DLD1 (cell line): ENCODE data around the gene JADE2.

Experiments used
- in situ Hi-C: cut with HindIII; loops from 2 replicates; pipeline ENCODE4 v1.10.0; 2017; ENCODE audit warnings: low sequenced_read_pairs

Gene JADE2

GRCh38 chr5:134527156-134527960, 1.9 kb downstream of the JADE2 start:
- in situ Hi-C loops = no loop called here

DNA sequence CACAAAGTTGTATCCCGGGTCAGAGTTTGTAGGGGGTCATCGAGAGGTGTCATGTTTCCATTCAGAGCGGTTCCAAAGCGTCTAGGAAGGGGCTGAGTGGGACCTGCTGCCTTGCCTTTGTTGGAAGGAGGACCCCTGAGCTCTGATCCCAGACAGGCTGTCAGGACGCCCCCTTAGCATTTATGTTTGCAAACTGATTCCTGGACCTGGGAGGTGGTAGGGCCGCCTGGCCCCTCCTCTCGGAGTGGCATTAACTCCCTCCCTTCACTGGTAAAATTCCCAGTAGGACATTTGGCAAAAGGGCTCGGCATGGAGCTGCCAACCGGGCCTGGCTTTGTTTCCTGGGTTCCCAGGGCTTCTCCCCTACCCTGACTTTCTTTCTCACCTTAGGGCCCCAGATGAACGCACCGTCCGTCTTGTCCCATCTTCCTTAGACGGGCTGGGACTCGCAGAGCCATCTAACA, 2.5 kb downstream of the JADE2 start:
- in situ Hi-C loops = no loop called here

DNA sequence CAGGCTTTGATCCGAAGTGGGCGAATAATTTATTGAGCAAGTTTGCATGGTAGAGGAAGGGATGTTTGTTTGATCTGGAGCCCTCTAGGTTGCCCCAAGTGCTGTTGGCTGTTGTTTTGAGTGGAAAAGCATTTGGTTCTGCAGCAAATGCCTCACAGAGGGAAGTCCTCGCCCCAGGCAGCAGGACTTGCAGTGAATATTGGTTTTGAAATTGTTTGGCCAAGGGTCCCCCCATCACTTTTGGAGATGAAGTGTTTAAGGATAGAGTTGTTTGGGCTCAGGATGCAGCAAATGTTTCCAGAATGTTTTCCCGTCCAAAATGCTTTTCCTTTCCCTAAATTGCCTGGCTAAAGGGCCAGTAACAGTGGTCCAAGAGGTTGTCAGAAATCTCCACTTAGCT, 3.1 kb downstream of the JADE2 start:
- in situ Hi-C loops = no loop called here

DNA sequence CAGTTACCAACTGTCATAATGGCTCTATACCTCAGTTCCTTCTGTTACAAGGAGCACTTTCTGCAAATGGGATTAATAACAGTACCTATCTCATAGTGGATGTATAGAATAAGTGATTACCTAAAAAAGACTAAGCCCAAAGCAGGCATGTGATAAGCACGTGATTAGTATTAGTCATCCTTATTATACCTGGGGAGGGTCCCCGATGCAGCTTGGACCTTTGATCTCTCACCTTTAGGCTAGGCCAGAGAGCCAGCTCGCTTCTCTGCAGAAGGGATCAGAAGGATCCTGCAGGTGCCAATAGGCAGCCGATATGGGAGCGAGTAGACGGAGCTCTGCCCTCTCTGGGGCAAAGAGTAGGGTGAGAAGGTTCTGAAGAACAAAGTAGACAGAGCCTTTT, 4.0 kb downstream of the JADE2 start:
- in situ Hi-C loops = no loop called here

DNA sequence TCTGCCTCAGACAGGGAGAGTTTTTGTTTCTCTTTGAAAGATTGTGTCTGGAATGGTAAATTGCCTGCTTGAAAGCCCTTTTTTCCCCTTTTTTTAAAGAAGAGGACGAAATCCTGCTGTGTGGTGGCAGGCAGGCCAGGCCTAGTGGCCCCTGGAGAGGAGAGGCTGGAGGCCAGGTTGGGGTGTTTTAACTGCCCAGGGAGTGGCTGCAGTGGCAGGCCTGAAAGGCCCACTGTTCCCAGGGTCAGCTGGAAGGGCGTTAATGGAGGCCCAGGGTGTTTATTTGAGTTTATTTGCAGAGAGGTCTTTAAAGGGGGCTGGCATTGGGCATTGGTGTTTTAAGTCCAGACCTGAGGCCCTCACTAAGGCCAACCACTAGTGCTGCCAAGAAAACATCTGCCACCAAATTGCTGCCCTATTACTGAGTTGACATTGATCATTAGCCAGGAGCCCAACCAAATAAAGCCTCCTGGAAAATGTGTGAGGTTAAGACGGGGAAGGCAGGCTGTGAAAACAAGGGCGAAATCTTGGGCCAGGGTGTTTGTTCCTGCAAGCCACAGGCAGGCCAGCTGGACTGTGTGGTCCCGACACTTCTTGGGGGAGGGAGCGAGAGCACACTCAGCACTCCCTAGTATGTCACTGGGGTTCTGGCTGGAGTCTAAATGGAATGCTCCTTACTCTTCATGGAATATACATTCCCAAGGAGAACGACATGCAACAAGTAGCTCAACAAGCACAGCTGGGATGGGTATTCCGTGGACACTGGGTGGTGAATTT, 5.0 kb downstream of the JADE2 start:
- in situ Hi-C loops = no loop called here

GRCh38 chr5:134533115-134533815, 7.8 kb downstream of the JADE2 start:
- in situ Hi-C loops = no loop called here

GRCh38 chr5:134534058-134534725, 8.7 kb downstream of the JADE2 start:
- in situ Hi-C loops = no loop called here

GRCh38 chr5:134534726-134535110, 9.2 kb downstream of the JADE2 start:
- in situ Hi-C loops = no loop called here

GRCh38 chr5:134536876-134537275, 11.4 kb downstream of the JADE2 start:
- in situ Hi-C loops = no loop called here

DNA sequence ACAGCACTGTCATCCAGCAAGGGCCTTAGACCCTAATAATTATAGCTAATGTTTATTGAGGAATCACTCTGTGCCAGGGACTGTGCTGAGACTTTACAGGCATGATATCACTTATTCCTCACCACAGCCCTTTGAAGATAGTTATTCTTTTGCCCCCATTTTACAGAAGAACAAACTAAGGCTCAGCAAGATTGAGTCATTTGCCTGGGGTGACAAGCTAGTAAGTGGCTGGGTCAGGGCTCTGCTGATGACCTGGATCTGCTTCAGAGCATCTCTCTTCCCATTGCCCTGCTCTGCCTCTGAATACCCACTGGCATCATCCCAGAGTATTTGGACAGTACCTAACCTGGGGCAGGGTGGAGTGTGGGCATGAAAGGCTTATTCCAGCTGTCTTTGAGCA, 11.8 kb downstream of the JADE2 start:
- in situ Hi-C loops = no loop called here

- in situ Hi-C loops = no loop called here
These were observed 12.8 kb downstream of the JADE2 start for GRCh38 chr5:134538296-134538695.

- in situ Hi-C loops = no loop called here
These were observed 14.3 kb downstream of the JADE2 start for GRCh38 chr5:134539732-134540131.

- in situ Hi-C loops = no loop called here
These were observed 15.6 kb downstream of the JADE2 start for GRCh38 chr5:134540747-134541733.

GRCh38 chr5:134541736-134542376, 16.4 kb downstream of the JADE2 start:
- in situ Hi-C loops = no loop called here

DNA sequence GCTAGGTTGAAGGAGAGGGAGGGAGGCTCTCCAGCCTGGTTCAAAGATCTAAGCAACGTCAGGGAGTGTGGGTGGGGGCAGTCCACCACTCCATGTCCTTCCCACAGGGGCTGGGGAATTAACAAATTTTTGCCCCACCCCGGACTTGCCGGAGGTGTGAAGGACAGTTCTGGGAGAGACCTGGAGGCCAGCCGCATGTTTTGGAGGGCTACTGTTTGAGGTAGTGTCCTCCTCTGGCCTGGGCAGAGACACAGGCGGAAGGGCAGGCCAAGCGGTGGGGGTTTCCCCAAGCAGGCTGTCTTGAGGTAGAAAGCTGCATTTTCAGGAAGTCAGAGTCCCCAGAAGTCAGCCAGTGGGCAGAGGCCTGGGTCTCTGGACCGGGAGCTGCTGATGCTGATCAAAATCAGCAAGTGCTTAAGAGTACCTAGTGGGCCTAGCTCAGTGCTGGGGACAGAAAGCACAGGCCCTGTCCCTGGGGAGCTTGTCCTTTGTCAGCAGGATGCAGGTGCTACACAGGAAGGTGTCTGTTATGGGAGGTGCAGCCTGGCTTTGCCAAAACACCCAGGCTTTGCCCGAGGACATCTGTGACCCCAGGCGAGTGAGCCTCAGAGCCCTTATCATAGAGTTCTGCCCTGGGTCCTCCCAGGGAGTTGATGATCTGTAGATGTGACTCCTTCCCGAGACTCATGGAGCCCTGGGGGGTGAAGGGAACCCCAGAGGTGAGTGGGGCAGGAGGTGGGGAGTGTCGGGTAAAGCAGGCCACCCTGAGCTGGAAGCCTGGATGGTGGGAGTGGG, 18.5 kb downstream of the JADE2 start:
- in situ Hi-C loops = no loop called here

DNA sequence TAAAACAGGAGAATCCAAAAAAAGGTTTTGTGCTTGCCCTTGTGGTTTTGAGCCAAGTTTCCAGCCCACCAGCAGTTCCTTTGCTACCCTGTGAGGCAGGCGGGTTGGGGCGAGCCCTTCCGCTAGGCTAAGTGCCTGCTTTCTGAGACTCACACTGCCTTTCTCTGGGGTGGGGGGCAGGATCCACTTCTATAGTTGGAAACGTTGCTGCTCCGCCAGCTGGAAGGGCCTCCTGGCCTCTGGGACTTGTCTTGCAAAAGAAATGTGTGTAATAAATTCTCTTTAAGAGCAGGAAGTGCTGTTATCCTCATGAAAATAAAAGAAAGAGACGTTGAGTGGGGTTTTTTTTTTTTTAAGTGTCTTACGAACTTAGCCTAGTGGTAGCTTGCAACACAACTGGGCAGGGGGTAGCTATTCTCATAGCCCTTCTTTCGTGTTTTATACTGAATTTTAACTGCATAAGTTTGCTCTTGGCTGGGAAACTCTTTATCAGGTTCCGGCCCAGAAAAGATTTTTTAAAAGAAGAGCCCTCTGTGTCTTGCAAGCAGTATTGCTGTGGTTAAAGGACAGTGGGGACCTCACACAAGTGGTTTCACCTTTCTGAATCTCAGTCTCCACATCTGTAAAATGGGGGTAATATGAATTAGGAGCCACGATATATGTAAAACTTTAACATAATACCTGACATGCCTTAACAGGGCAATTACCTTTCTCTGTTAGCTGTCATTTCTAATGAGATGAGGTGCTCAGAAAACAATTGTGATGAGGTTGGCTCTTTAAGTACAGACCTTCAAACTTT, 19.8 kb downstream of the JADE2 start:
- in situ Hi-C loops = no loop called here

DNA sequence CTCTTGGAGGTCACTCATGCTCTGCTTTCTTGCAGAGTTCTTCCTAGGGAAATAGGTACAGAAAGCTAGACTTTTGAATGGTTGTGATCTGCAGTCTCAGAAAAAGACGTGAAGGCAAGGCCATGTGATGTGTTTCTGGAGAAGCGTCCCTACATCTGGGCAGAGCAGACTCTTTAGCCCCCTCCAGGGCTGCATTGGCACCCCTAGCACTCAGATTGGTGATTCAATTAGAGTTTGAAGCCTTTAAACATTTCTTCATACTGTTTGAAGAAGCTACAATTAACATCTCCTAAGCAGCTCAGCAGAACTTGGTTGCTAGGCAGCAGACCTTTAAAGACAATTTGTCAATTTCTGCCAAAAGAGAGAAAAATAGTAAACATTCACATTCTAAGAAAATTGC, 21.6 kb downstream of the JADE2 start:
- in situ Hi-C loops = no loop called here

GRCh38 chr5:134547579-134547978, 22.1 kb downstream of the JADE2 start:
- in situ Hi-C loops = no loop called here
